Activated CD4-positive, alpha-beta T cell treated with anti-CD3 and anti-CD28 coated beads for 36 hours (primary cell): ENCODE results near the gene CACNA1D. TPM values are rescaled to one million over a fixed set of nuclear protein-coding genes. Genes with fewer than 3 reads are reported as not detected.

Experiments used
- ATAC-seq: fragments of 200-7000 bp; cut with Tn5 transposase; one replicate; pipeline ENCODE4 v1.10.0; 2021; ENCODE audit warnings: mild to moderate bottlenecking, moderate library complexity
- CTCF ChIA-PET: fragments of 350-600 bp; sonication (Branson Sonifier 250); formaldehyde crosslinking; loops from one replicate; lab custom pipeline; 2021; ENCODE audit warnings: antibody characterized with exemption; lab: Charles Lee
- POLR2A ChIA-PET: fragments of 350-600 bp; sonication (Branson Sonifier 250); formaldehyde crosslinking; loops from one replicate; lab custom pipeline; 2021; ENCODE audit warnings: antibody characterized with exemption, inconsistent platforms; lab: Charles Lee
- DNase-seq: peaks from one replicate; pipeline ENCODE4 v3.0.0-alpha.2; 2020
- H3K27ac Mint-ChIP-seq: one replicate; pipeline ENCODE4 v1.8.0; 2021; ENCODE audit warnings: mixed read lengths
- H3K27me3 Mint-ChIP-seq: one replicate; pipeline ENCODE4 v1.8.0; 2021; ENCODE audit warnings: mixed read lengths
- H3K36me3 Mint-ChIP-seq: one replicate; pipeline ENCODE4 v1.8.0; 2021; ENCODE audit warnings: low read depth, mixed read lengths
- H3K4me1 Mint-ChIP-seq: one replicate; pipeline ENCODE4 v1.8.0; 2021; ENCODE audit warnings: mixed read lengths
- H3K4me3 Mint-ChIP-seq: one replicate; pipeline ENCODE4 v1.8.0; 2021; ENCODE audit warnings: mild to moderate bottlenecking, moderate library complexity, mixed read lengths
- H3K9me3 Mint-ChIP-seq: one replicate; pipeline ENCODE4 v1.8.0; 2021; ENCODE audit warnings: low read depth, mixed read lengths
- intact Hi-C, 2 experiments: fragments of 100-400 bp; cut with DNase I in 1 of 2; cut with micrococcal nuclease in 1 of 2; formaldehyde crosslinking; loops; one replicate each; pipeline versions ENCODE4 v1.14.2 to v1.15.1; 2022 to 2024; cut with DNase I, micrococcal nuclease
- total RNA-seq, 2 experiments: library from RNA; stranded (reverse); gene quantifications; one replicate each; pipeline ENCODE4 v1.2.3, GENCODE V29; 2021

CACNA1D gene
- total RNA-seq, 2 experiments from 2014 or later: 0.21 to 0.33 TPM

GRCh38 chr3:53800041-53800906 lies 305.9 kb downstream of the CACNA1D start:
- Mint-ChIP-seq H3K4me1 (no peaks in the 10 kb centered on the region), H3K27ac (no peak overlapping the region), H3K27me3 (peaks cover 5% of the 10 kb centered on the region), H3K4me3 (no peak overlapping the region), H3K9me3 (no peaks in the 10 kb centered on the region), H3K36me3 (no peaks in the 10 kb centered on the region)
- ATAC-seq (no peak), DNase-seq (no peak)
- intact Hi-C loops: no loop called here
- CTCF ChIA-PET: no interaction called here
- POLR2A ChIA-PET: no interaction called here

GRCh38 chr3:53801319-53801718 lies 306.9 kb downstream of the CACNA1D start:
- ChIA-PET CTCF (no interaction called here), POLR2A (no interaction called here)
- Mint-ChIP-seq H3K27ac (no peak overlapping the region), H3K36me3 (no peaks in the 10 kb centered on the region), H3K4me1 (no peaks in the 10 kb centered on the region), H3K27me3 (peaks cover 5% of the 10 kb centered on the region), H3K9me3 (no peaks in the 10 kb centered on the region), H3K4me3 (no peak overlapping the region)
- DNase-seq: no peak
- intact Hi-C loops: no loop called here
- ATAC-seq: no peak

- intact Hi-C loops: no loop called here
- ChIA-PET POLR2A (no interaction called here), CTCF (no interaction called here)
- Mint-ChIP-seq H3K36me3 (no peaks in the 10 kb centered on the region), H3K4me3 (no peak overlapping the region), H3K4me1 (no peaks in the 10 kb centered on the region), H3K27me3 (peaks cover 5% of the 10 kb centered on the region), H3K9me3 (no peaks in the 10 kb centered on the region), H3K27ac (no peak overlapping the region)
- ATAC-seq (no peak), DNase-seq (no peak)
Measured at GRCh38 chr3:53802256-53802880, 308.0 kb downstream of the CACNA1D start.

GRCh38 chr3:53803124-53803815 lies 308.9 kb downstream of the CACNA1D start:
- H3K36me3 Mint-ChIP-seq: no peaks in the 10 kb centered on the region
- DNase-seq (no peak), ATAC-seq (no peak)
- H3K4me1 Mint-ChIP-seq: no peaks in the 10 kb centered on the region
- H3K4me3 Mint-ChIP-seq: no peak overlapping the region
- no peak overlapping the region for H3K27ac Mint-ChIP-seq
- ChIA-PET POLR2A (no interaction called here), CTCF (no interaction called here)
- intact Hi-C loops: no loop called here
- H3K27me3 Mint-ChIP-seq: peaks cover 5% of the 10 kb centered on the region
- no peaks in the 10 kb centered on the region for H3K9me3 Mint-ChIP-seq

DNA sequence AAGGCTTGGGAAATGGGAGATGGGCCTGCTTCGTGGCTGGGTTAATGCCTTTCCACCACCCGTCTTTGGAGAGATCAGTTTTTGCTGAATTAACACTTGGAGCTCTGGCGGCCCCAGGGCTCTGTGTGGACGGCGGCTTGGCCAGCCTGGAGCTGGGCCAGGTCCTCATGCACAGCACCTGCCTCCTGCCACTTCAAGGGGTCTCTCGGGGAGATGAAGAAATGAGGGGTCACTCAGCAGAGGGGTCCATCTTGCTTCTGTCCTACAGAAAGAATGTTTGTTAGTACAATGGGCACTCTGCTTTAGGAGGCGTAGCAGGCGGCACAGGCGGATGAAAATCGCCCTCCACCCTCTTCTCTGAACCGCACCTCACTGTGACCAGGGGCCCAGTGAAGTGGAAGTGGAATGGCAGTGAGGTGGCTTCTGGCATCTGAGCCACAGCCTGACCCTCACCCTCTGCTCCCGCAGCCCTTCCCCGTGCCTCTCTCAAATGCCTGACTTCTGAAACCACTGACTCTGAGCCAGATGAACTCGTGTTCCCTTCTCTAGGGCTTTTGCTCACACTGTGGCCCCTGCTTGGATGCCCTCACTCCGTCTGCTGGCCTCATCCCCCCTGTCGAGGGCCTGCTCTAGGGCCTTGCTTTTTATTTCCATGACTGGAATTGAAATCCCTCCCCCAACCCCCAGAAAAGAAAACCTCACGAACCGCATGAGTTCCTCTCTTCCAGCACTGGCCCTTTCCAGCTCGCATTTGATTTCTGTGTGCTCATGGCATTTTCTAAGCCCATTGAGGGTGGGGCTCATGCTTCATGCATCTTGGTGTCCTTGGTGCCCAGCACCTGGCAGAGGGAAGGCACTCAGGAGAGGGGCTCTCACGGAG lies 309.6 kb downstream of the CACNA1D start:
- no peaks in the 10 kb centered on the region for H3K4me1 Mint-ChIP-seq
- H3K27me3 Mint-ChIP-seq: peaks cover 5% of the 10 kb centered on the region
- no peaks in the 10 kb centered on the region for H3K36me3 Mint-ChIP-seq
- CTCF ChIA-PET: no interaction called here
- DNase-seq: no peak
- POLR2A ChIA-PET: no interaction called here
- no peak for ATAC-seq
- intact Hi-C loops: no loop called here
- no peaks in the 10 kb centered on the region for H3K9me3 Mint-ChIP-seq
- no peak overlapping the region for H3K27ac Mint-ChIP-seq
- H3K4me3 Mint-ChIP-seq: no peak overlapping the region

GRCh38 chr3:53804697-53805462 lies 310.5 kb downstream of the CACNA1D start:
- no peak for DNase-seq
- Mint-ChIP-seq H3K4me1 (no peaks in the 10 kb centered on the region), H3K36me3 (no peaks in the 10 kb centered on the region), H3K9me3 (no peaks in the 10 kb centered on the region), H3K27ac (no peak overlapping the region), H3K27me3 (peaks cover 3% of the 10 kb centered on the region), H3K4me3 (no peak overlapping the region)
- ChIA-PET CTCF (interaction anchor here (0.7 kb wide), 1 partner anchor 27 kb away, joined by 3 read pairs; no protein-coding TSS in a partner anchor), POLR2A (no interaction called here)
- no peak for ATAC-seq
- intact Hi-C loops: no loop called here

DNA sequence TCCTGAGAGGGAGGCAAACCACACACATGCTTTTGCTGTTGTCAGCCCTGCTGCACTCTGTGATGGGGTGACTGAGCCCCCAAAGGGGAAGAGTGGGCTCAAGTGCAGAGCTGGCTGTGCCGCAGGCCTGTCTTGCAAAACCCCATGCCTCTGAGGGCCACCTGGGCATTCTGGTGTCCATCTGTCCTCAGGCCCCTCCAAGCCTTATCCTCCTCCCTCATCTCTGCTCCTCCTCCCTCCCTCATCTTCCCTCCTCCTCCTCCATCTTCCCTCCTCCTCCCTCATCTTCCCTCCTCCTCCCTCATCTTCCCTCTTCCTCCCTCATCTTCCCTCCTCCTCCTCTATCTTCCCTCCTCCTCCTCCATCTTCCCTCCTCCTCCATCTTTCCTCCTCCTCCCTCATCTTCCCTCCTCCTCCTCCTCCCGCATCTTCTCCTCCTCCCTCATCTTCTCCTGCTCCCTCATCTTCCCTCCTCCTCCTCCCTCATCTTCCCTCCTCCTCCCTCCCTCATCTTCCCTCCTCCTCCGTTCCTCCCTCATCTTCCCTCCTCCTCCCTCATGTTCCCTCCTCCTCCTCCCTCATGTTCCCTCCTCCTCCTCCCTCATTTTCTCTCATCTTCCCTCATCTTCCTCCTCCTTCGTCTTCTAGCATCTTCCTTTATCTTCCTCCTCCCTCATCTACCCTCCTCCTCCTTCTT lies 311.2 kb downstream of the CACNA1D start:
- intact Hi-C loops: no loop called here
- no peak for ATAC-seq
- Mint-ChIP-seq H3K9me3 (no peaks in the 10 kb centered on the region), H3K27me3 (peaks cover 3% of the 10 kb centered on the region), H3K27ac (no peak overlapping the region), H3K4me3 (no peak overlapping the region), H3K36me3 (no peaks in the 10 kb centered on the region), H3K4me1 (no peaks in the 10 kb centered on the region)
- POLR2A ChIA-PET: no interaction called here
- CTCF ChIA-PET: no interaction called here
- DNase-seq: no peak

GRCh38 chr3:53806182-53807116 lies 312.0 kb downstream of the CACNA1D start:
- Mint-ChIP-seq H3K4me3 (no peak overlapping the region), H3K27ac (no peak overlapping the region)
- POLR2A ChIA-PET: no interaction called here

DNA sequence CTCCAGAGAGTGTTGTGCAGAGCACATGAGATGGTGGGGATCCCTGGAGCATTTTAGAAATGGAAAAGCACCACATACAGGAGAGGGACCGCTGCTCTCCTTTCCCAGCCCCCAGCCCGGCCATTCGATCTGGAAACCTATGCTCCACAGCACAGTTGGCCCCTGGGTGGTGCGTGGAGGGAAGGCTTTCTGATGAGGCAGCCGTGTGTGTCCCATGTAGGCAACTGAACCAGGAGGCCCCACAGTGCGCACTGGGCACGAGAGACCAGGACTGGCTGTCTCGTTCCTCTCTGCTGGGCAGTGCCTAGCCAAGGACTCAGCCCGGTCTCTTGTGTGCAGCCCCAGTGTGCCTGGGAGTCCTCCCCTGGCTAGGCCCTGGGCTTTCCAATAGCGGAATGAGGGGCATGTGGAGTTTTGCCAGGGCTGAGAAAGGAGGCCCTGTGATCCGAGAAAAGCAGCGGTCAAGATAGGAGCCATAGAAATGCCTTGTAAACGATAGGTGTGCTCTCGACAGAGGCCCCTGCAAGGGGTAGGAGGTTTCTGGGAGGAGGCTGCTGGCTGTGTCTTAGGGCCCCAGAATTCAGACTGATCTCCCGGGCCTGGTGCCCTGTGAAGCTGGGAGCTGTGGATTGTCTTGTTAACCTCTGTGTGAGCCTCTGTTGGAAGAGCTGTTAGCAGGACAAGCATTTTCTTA lies 312.9 kb downstream of the CACNA1D start:
- Mint-ChIP-seq H3K27ac (no peak overlapping the region), H3K4me3 (no peak overlapping the region), H3K36me3 (no peaks in the 10 kb centered on the region), H3K4me1 (no peaks in the 10 kb centered on the region), H3K9me3 (no peaks in the 10 kb centered on the region), H3K27me3 (peaks cover 2% of the 10 kb centered on the region)
- POLR2A ChIA-PET: no interaction called here
- ATAC-seq (no peak), DNase-seq (no peak)
- intact Hi-C loops: no loop called here
- CTCF ChIA-PET: no interaction called here

More at GRCh38 chr3:53806182-53807116, 312.0 kb downstream of the CACNA1D start:
- peaks cover 2% of the 10 kb centered on the region for H3K27me3 Mint-ChIP-seq
- H3K4me1 Mint-ChIP-seq: no peaks in the 10 kb centered on the region
- no peaks in the 10 kb centered on the region for H3K36me3 Mint-ChIP-seq
- CTCF ChIA-PET: no interaction called here
- ATAC-seq: no peak
- DNase-seq: no peak
- H3K9me3 Mint-ChIP-seq: no peaks in the 10 kb centered on the region
- intact Hi-C loops: no loop called here
